GM04504 (cell line): ENCODE results near the gene PTCH1.

Experiments used
- DNase-seq: peaks from one replicate; pipeline ENCODE4 v3.0.0-alpha.2; 2012; ENCODE audit warnings: low read depth

Gene PTCH1

GRCh38 chr9:95516734-95517558, at the start of gene PTCH1:
Gene PTCH1, minus strand, starts transcription at chr9:95516971.
- no peak for DNase-seq

GRCh38 chr9:95565982-95566381, 49.2 kb upstream of the PTCH1 start:
- DNase-seq = no peak

- no peak for DNase-seq
Observed at GRCh38 chr9:95561913-95562312, 45.1 kb upstream of the PTCH1 start.

GRCh38 chr9:95557142-95557541, 40.4 kb upstream of the PTCH1 start:
- no peak for DNase-seq

- no peak for DNase-seq
Observed at GRCh38 chr9:95556521-95556920, 39.8 kb upstream of the PTCH1 start.

- no peak for DNase-seq
Observed at GRCh38 chr9:95552814-95553546, 36.2 kb upstream of the PTCH1 start.

- no peak for DNase-seq
Observed at GRCh38 chr9:95552255-95552654, 35.5 kb upstream of the PTCH1 start.

- no peak for DNase-seq
Observed at GRCh38 chr9:95551406-95551805, 34.6 kb upstream of the PTCH1 start.

GRCh38 chr9:95545831-95546567, 29.2 kb upstream of the PTCH1 start:
- no peak for DNase-seq

GRCh38 chr9:95533996-95534680, 17.4 kb upstream of the PTCH1 start:
- no peak for DNase-seq

- no peak for DNase-seq
Observed at GRCh38 chr9:95529910-95530309, 13.1 kb upstream of the PTCH1 start.

- DNase-seq = no peak
Observed at GRCh38 chr9:95528908-95529502, 12.2 kb upstream of the PTCH1 start.

- no peak for DNase-seq
Observed at GRCh38 chr9:95522871-95523370, 6.2 kb upstream of the PTCH1 start.

GRCh38 chr9:95521699-95522098, 4.9 kb upstream of the PTCH1 start:
- DNase-seq = no peak

- DNase-seq = no peak
Observed at GRCh38 chr9:95517559-95518425, 1.0 kb upstream of the PTCH1 start.

GRCh38 chr9:95516221-95516733, 494 bp downstream of the PTCH1 start:
- DNase-seq = no peak

- DNase-seq = no peak
Observed at GRCh38 chr9:95515272-95516113, 1.3 kb downstream of the PTCH1 start.

GRCh38 chr9:95514342-95514741, 2.4 kb downstream of the PTCH1 start:
- DNase-seq = no peak

GRCh38 chr9:95513711-95514110, 3.1 kb downstream of the PTCH1 start:
- no peak for DNase-seq
